Coronary artery (tissue), 2 donors: ENCODE data around the gene SERPINI2.

Experiments
- DNase-seq: peaks from one replicate; pipeline ENCODE4 v3.0.0-alpha.2; 2017; ENCODE audit warnings: low spot score
- H3K27ac ChIP-seq, 2 donors: fragments of 200-600 bp; sonication (generic); one replicate each; pipeline ENCODE4 v1.5.1; 2016 to 2019
- H3K4me3 ChIP-seq: fragments of 200-600 bp; sonication (generic); 2 replicates; pipeline ENCODE4 v1.5.1; 2016; ENCODE audit warnings: mild to moderate bottlenecking, moderate library complexity
- TF ChIP-seq, protein P1 (sequence below): fragments of 200-600 bp; sonication (generic); IDR thresholded peaks from one replicate; pipeline ENCODE4 v1.5.1; 2019; ENCODE audit warnings: antibody characterized with exemption

Gene SERPINI2

DNA sequence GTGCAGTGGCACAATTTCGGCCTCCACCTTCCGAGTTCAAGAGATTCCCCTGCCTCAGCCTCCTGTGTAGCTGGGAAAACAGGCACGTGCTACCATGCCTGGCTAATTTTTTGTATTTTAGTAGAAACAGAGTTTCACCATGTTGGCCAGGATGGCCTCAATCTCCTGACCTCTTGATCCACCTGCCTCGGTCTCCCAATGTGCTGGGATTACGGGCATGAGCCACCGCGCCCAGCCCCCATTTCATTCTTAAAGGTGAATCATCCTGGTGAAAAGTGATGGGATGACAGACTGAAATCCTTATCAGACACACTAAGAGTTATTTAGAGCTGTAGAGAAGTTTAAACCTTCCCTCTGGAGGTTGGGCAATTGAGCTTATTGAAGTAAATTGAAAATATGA is 24.1 kb upstream of the SERPINI2 start:
- no peak overlapping the region for H3K27ac ChIP-seq

DNA sequence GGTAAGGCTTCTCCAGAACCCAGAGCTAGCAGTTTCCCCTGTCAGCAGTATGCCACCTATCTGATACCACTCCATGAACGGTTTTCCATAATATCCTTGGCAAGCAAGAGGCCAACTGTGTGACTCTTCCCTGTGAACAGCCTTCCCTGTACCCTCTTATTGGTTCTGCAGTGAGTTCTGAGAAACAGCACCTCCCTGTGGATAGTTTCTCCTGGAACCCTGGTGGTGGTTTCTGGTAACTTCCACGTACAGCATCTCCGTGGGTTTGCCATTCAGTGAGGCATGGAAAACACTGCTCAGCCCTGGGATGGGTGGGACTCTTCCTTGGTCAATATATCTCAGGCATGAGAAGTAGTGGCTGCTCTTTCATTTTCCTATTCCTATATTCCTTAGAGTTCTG is 19.4 kb upstream of the SERPINI2 start:
- DNase-seq, result no peak
- Histone ChIP-seq H3K27ac (no peak overlapping the region), H3K4me3 (no peak overlapping the region)
- TF ChIP-seq, protein P1, sequence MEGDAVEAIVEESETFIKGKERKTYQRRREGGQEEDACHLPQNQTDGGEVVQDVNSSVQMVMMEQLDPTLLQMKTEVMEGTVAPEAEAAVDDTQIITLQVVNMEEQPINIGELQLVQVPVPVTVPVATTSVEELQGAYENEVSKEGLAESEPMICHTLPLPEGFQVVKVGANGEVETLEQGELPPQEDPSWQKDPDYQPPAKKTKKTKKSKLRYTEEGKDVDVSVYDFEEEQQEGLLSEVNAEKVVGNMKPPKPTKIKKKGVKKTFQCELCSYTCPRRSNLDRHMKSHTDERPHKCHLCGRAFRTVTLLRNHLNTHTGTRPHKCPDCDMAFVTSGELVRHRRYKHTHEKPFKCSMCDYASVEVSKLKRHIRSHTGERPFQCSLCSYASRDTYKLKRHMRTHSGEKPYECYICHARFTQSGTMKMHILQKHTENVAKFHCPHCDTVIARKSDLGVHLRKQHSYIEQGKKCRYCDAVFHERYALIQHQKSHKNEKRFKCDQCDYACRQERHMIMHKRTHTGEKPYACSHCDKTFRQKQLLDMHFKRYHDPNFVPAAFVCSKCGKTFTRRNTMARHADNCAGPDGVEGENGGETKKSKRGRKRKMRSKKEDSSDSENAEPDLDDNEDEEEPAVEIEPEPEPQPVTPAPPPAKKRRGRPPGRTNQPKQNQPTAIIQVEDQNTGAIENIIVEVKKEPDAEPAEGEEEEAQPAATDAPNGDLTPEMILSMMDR, result no peak

More for the DNA sequence above, 24.1 kb upstream of the SERPINI2 start:
- TF ChIP-seq, protein P1, result no peak
- H3K4me3 ChIP-seq, result no peak overlapping the region
- no peak for DNase-seq

DNA sequence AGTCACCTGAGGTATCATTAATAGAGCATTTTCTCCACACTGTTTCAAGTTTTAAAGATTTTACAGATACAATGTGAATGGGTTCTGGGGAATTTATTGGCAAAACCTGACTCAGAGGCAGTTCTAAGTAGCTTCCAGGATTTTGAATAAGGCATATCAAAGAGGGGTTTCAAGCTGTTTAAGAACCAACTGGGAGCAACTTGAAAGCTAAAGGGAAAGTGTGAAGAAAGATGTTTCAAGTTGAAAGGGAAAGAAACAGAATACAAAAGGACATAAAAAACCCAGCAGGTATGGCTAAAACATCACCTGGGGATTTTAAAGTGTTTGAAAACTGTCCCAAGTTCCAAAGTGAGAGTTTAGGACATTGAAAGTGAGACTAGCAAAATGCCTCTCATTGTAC is 17.8 kb upstream of the SERPINI2 start:
- Histone ChIP-seq H3K27ac (no peak overlapping the region), H3K4me3 (no peak overlapping the region)
- no peak for DNase-seq
- TF ChIP-seq, protein P1, result no peak

DNA sequence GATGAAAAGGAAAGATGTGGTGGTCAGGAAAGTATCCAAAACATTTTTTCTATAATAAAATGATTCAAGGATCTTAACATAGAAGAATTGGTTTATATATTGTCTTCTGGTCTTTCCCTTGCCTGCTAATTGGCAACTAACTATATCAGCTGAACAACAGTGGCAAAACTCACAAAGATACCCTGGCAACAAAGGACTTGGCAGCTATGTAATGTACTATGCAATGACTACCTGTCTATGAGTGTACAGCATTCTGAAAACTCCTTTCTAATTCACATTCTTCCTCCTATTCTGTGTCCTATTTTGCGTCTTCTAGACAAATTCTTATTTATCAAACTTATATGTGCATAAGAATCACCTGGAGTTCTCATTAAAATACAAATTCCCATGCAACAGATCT is 15.7 kb upstream of the SERPINI2 start:
- no peak overlapping the region for H3K27ac ChIP-seq
- H3K4me3 ChIP-seq, result no peak overlapping the region
- no peak for DNase-seq
- TF ChIP-seq, protein P1, result no peak

DNA sequence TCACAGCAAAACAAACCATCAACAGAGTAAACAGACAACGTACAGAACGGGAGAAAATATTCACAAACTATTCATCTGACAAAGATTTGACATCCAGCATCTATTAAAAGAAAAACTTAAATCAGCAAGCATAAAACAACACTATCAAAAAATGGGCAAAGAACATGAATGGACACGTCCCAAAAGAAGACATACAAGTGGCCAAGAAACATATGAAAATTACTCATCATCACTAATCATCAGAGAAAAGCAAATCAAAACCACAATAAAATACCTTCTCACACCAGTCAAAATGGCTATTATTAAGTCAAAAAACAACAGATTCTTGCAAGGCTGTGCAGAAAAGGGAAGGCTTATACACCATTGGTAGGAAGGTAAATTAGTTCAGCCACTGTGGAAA is 13.7 kb upstream of the SERPINI2 start:
- TF ChIP-seq, protein P1, result no peak
- Histone ChIP-seq H3K4me3 (no peak overlapping the region), H3K27ac (no peak overlapping the region)
- no peak for DNase-seq

DNA sequence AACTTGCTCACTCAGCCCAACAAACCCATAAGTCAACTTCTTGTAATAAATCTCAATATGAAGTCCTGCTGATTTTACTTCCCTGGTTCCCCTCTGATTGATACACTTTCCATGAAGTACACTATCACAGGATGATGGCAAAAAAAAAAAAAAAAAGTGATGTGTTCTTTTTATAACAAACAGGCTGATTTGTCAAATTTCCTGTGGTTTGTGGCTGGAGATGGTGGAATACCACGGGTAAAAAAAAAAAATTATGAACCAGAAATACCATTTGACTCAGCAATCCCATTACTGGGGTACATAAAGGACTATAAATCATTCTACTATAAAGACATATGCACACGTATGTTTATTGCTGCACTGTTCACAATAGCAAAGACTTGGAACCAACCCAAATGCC is 10.7 kb upstream of the SERPINI2 start:
- Histone ChIP-seq H3K4me3 (no peak overlapping the region), H3K27ac (no peak overlapping the region)
- DNase-seq, result no peak
- TF ChIP-seq, protein P1, result no peak

DNA sequence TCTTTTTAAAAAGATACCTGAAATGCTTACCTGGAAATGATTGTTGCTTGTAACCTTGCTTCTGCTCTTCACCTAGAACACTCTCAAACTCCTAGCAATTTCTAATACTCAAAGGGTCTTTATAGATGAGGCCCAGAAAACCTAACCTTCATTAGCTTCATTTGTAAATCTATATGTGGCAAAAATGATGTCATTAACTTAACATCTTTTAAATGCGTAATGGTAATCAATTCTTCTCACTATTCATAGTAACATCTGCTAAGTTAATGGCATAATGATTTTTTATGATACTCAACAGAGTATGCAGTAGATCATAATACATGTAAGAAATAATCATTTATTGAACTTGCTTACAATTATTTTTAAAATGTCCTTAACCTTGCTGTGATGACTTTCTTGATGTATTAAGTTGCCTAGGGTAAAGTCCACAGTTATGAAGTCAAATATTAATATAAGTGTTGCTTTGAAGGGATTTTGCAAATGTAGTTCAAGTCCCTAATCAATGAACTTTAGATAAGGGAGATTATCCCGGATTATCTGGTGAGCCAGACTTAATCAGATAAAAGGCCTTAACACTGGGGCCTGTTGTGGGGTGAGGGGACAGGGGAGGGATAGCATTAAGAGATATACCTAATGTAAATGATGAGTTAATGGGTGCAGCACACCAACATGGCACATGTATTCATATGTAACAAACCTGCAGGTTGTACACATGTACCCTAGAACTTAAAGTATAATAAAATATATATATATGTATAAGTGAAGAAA is 10.1 kb upstream of the SERPINI2 start:
- no peak overlapping the region for H3K4me3 ChIP-seq
- H3K27ac ChIP-seq, result no peak overlapping the region
- no peak for DNase-seq
- TF ChIP-seq, protein P1, result no peak
